Naive thymus-derived CD4-positive, alpha-beta T cell (primary cell): ENCODE measurements around the gene SEMA6D. TPM values are rescaled to one million over a fixed set of nuclear protein-coding genes. Genes with fewer than 3 reads are reported as not detected.

Experiments used
- ATAC-seq: fragments of 150-1000 bp; cut with Tn5 transposase; 2 replicates; pipeline ENCODE4 v1.10.0; 2021; ENCODE audit warnings: mild to moderate bottlenecking, moderate library complexity
- CTCF ChIA-PET: fragments of 350-600 bp; sonication (Branson Sonifier 250); formaldehyde crosslinking; loops from one replicate; lab custom pipeline; 2021; ENCODE audit warnings: antibody characterized with exemption; lab: Charles Lee
- POLR2A ChIA-PET: fragments of 350-600 bp; sonication (Branson Sonifier 250); formaldehyde crosslinking; loops from one replicate; lab custom pipeline; 2021; ENCODE audit warnings: antibody characterized with exemption, inconsistent platforms; lab: Charles Lee
- DNase-seq, 9 donors: peaks; one replicate each; pipeline versions ENCODE4 v3.0.0 to v3.0.0-alpha.2; 2020 to 2022; ENCODE audit warnings: mixed read lengths in 1 of 9
- H3K27ac ChIP-seq: one replicate; pipeline ENCODE4 v1.7.0; 2013; ENCODE audit warnings: mild to moderate bottlenecking, low read depth, low read length, moderate library complexity
- H3K27me3 ChIP-seq, 2 donors: one replicate each; pipeline ENCODE4 v1.7.0; 2013; ENCODE audit warnings: low read length in 2 of 2, mild to moderate bottlenecking in 2 of 2, moderate library complexity in 2 of 2; ENCODE audit not compliant: control insufficient read depth in 2 of 2, insufficient read depth in 2 of 2
- H3K36me3 ChIP-seq, 3 experiments: 1 replicate in 2 of 3; 2 replicates in 1 of 3; pipeline ENCODE4 v1.7.0; 2013; ENCODE audit warnings: low read length in 3 of 3, mild to moderate bottlenecking in 3 of 3, moderate library complexity in 1 of 3; ENCODE audit not compliant: insufficient read depth in 3 of 3, control insufficient read depth in 2 of 3
- H3K4me1 ChIP-seq, 2 donors: one replicate each; pipeline ENCODE4 v1.7.0; 2013; ENCODE audit warnings: low read length in 2 of 2, mild to moderate bottlenecking in 2 of 2, moderate library complexity in 1 of 2; ENCODE audit not compliant: control insufficient read depth in 2 of 2, insufficient read depth in 2 of 2
- H3K4me3 ChIP-seq: 2 replicates; pipeline ENCODE4 v1.7.0; 2013; ENCODE audit warnings: mild to moderate bottlenecking, low read length
- H3K9me3 ChIP-seq, 3 experiments: 1 replicate in 2 of 3; 2 replicates in 1 of 3; pipeline ENCODE4 v1.7.0; 2013; ENCODE audit warnings: low read length in 3 of 3; ENCODE audit not compliant: control insufficient read depth in 2 of 3
- H3K27ac Mint-ChIP-seq, 9 donors: one replicate each; pipeline ENCODE4 v1.8.0; 2020 to 2022; ENCODE audit warnings: mixed read lengths in 9 of 9, mild to moderate bottlenecking in 8 of 9, moderate library complexity in 5 of 9, inconsistent platforms in 2 of 9
- H3K27me3 Mint-ChIP-seq, 5 donors: one replicate each; pipeline ENCODE4 v1.8.0; 2021 to 2022; ENCODE audit warnings: mixed read lengths in 5 of 5, mild to moderate bottlenecking in 1 of 5
- H3K36me3 Mint-ChIP-seq, 5 donors: one replicate each; pipeline ENCODE4 v1.8.0; 2020 to 2022; ENCODE audit warnings: mixed read lengths in 5 of 5, mild to moderate bottlenecking in 3 of 5, inconsistent platforms in 1 of 5
- H3K4me1 Mint-ChIP-seq, 7 donors: one replicate each; pipeline ENCODE4 v1.8.0; 2020 to 2022; ENCODE audit warnings: mixed read lengths in 7 of 7, mild to moderate bottlenecking in 3 of 7, inconsistent platforms in 1 of 7
- H3K4me3 Mint-ChIP-seq, 10 donors: one replicate each; pipeline ENCODE4 v1.8.0; 2020 to 2022; ENCODE audit warnings: mild to moderate bottlenecking in 10 of 10, mixed read lengths in 10 of 10, moderate library complexity in 6 of 10, inconsistent platforms in 2 of 10
- H3K9me3 Mint-ChIP-seq, 11 donors: one replicate each; pipeline ENCODE4 v1.8.0; 2020 to 2022; ENCODE audit warnings: mixed read lengths in 11 of 11, mild to moderate bottlenecking in 4 of 11, inconsistent platforms in 1 of 11, moderate library complexity in 1 of 11
- intact Hi-C, 2 donors: fragments of 100-400 bp; cut with micrococcal nuclease; formaldehyde crosslinking; loops; one replicate each; pipeline ENCODE4 v1.15.1; 2023
- polyA plus RNA-seq, 2 donors: library from polyadenylated mRNA; unstranded; fragments of 300-500 nt; fragmentation: Illumina TruSeq; gene quantifications; one replicate each; pipeline ENCODE4 v1.2.3, GENCODE V29; 2021
- total RNA-seq, 6 experiments: library from RNA in 5 of 6; stranded (reverse) in 5 of 6; gene quantifications; 1 replicate in 5 of 6; 2 replicates in 1 of 6; pipeline ENCODE4 v1.2.3 and lab custom pipeline; 2021 to 2026

Gene SEMA6D
- total and polyA plus RNA-seq, 7 experiments from 2014 or later: not detected

- no peaks in the 10 kb centered on the region for H3K4me1 Mint-ChIP-seq
- Histone ChIP-seq H3K27me3 (no peaks in the 10 kb centered on the region), H3K36me3 (no peaks in the 10 kb centered on the region), H3K27ac (no peak overlapping the region), H3K4me3 (no peak overlapping the region), H3K9me3 (no peaks in the 10 kb centered on the region), H3K4me1 (no peaks in the 10 kb centered on the region)
- ATAC-seq: no peak
- H3K4me3 Mint-ChIP-seq: no peak overlapping the region
- ChIA-PET POLR2A (no interaction called here), CTCF (no interaction called here)
- no peak overlapping the region for H3K27ac Mint-ChIP-seq
- no peaks in the 10 kb centered on the region for H3K36me3 Mint-ChIP-seq
- intact Hi-C loops: no loop called here
- peaks cover 0 to 1% (median 0%) of the 10 kb centered on the region in 5 donors for H3K27me3 Mint-ChIP-seq
- no peak for DNase-seq
- H3K9me3 Mint-ChIP-seq: no peaks in the 10 kb centered on the region
Measured at GRCh38 chr15:47746516-47746915, 29.2 kb downstream of the SEMA6D start.

- Mint-ChIP-seq H3K27ac (no peak overlapping the region), H3K4me1 (no peaks in the 10 kb centered on the region), H3K27me3 (peaks cover 0 to 9% (median 0%) of the 10 kb centered on the region in 5 donors), H3K9me3 (peaks cover 5 to 30% (median 13%) of the 10 kb centered on the region in 11 donors), H3K36me3 (peaks cover 0 to 6% (median 0%) of the 10 kb centered on the region in 5 donors), H3K4me3 (no peak overlapping the region)
- POLR2A ChIA-PET: no interaction called here
- no peaks in the 10 kb centered on the region for H3K9me3 ChIP-seq
- ATAC-seq (no peak), DNase-seq (no peak)
- CTCF ChIA-PET: no interaction called here
- no peak overlapping the region for H3K27ac ChIP-seq
- H3K4me1 ChIP-seq: no peaks in the 10 kb centered on the region
- H3K27me3 ChIP-seq: no peaks in the 10 kb centered on the region
- H3K36me3 ChIP-seq: no peaks in the 10 kb centered on the region
- intact Hi-C loops: no loop called here
- H3K4me3 ChIP-seq: no peak overlapping the region
Measured at GRCh38 chr15:47750030-47750739, 32.9 kb downstream of the SEMA6D start.

- peaks cover 0 to 9% (median 0%) of the 10 kb centered on the region in 5 donors for H3K27me3 Mint-ChIP-seq
- H3K36me3 Mint-ChIP-seq: peaks cover 0 to 6% (median 0%) of the 10 kb centered on the region in 5 donors
- H3K9me3 Mint-ChIP-seq: peaks cover 6 to 34% (median 13%) of the 10 kb centered on the region in 11 donors
- Histone ChIP-seq H3K4me1 (no peaks in the 10 kb centered on the region), H3K4me3 (no peak overlapping the region), H3K9me3 (no peaks in the 10 kb centered on the region), H3K36me3 (no peaks in the 10 kb centered on the region), H3K27me3 (no peaks in the 10 kb centered on the region), H3K27ac (no peak overlapping the region)
- intact Hi-C loops: no loop called here
- no peak overlapping the region for H3K27ac Mint-ChIP-seq
- no peak for DNase-seq
- no peak overlapping the region for H3K4me3 Mint-ChIP-seq
- H3K4me1 Mint-ChIP-seq: no peaks in the 10 kb centered on the region
- no peak for ATAC-seq
- ChIA-PET CTCF (no interaction called here), POLR2A (no interaction called here)
Measured at GRCh38 chr15:47750740-47751262, 33.5 kb downstream of the SEMA6D start.

GRCh38 chr15:47753591-47753990 lies 36.3 kb downstream of the SEMA6D start:
- no peak overlapping the region for H3K27ac Mint-ChIP-seq
- peaks cover 9 to 34% (median 13%) of the 10 kb centered on the region in 11 donors for H3K9me3 Mint-ChIP-seq
- no peak for DNase-seq
- ChIA-PET CTCF (no interaction called here), POLR2A (no interaction called here)
- Histone ChIP-seq H3K9me3 (no peaks in the 10 kb centered on the region), H3K4me1 (no peaks in the 10 kb centered on the region), H3K36me3 (no peaks in the 10 kb centered on the region), H3K27me3 (no peaks in the 10 kb centered on the region), H3K4me3 (no peak overlapping the region), H3K27ac (no peak overlapping the region)
- intact Hi-C loops: no loop called here
- ATAC-seq: no peak
- no peak overlapping the region for H3K4me3 Mint-ChIP-seq
- H3K27me3 Mint-ChIP-seq: peaks cover 0 to 9% (median 0%) of the 10 kb centered on the region in 5 donors
- H3K36me3 Mint-ChIP-seq: peaks cover 0 to 6% (median 0%) of the 10 kb centered on the region in 5 donors
- H3K4me1 Mint-ChIP-seq: no peaks in the 10 kb centered on the region

- H3K4me1 ChIP-seq: no peaks in the 10 kb centered on the region
- no peak overlapping the region for H3K4me3 ChIP-seq
- CTCF ChIA-PET: no interaction called here
- no peaks in the 10 kb centered on the region for H3K4me1 Mint-ChIP-seq
- no peak for ATAC-seq
- DNase-seq: no peak
- no peak overlapping the region for H3K4me3 Mint-ChIP-seq
- H3K27me3 ChIP-seq: no peaks in the 10 kb centered on the region
- no peaks in the 10 kb centered on the region for H3K9me3 ChIP-seq
- no peaks in the 10 kb centered on the region for H3K36me3 ChIP-seq
- peaks cover 0 to 6% (median 0%) of the 10 kb centered on the region in 5 donors for H3K36me3 Mint-ChIP-seq
- H3K9me3 Mint-ChIP-seq: peaks cover 9 to 34% (median 13%) of the 10 kb centered on the region in 11 donors
- intact Hi-C loops: no loop called here
- POLR2A ChIA-PET: no interaction called here
- H3K27me3 Mint-ChIP-seq: peaks cover 0 to 9% (median 0%) of the 10 kb centered on the region in 5 donors
- H3K27ac ChIP-seq: no peak overlapping the region
- no peak overlapping the region for H3K27ac Mint-ChIP-seq
Measured at GRCh38 chr15:47754312-47754711, 37.0 kb downstream of the SEMA6D start.

GRCh38 chr15:47755941-47756340 lies 38.6 kb downstream of the SEMA6D start:
- no peak overlapping the region for H3K4me3 Mint-ChIP-seq
- Histone ChIP-seq H3K9me3 (no peaks in the 10 kb centered on the region), H3K27me3 (no peaks in the 10 kb centered on the region), H3K4me3 (no peak overlapping the region), H3K36me3 (no peaks in the 10 kb centered on the region), H3K27ac (no peak overlapping the region), H3K4me1 (no peaks in the 10 kb centered on the region)
- no peaks in the 10 kb centered on the region for H3K4me1 Mint-ChIP-seq
- peaks cover 9 to 34% (median 13%) of the 10 kb centered on the region in 11 donors for H3K9me3 Mint-ChIP-seq
- POLR2A ChIA-PET: no interaction called here
- CTCF ChIA-PET: no interaction called here
- no peak overlapping the region for H3K27ac Mint-ChIP-seq
- no peak for ATAC-seq
- H3K27me3 Mint-ChIP-seq: peaks cover 0 to 9% (median 0%) of the 10 kb centered on the region in 5 donors
- intact Hi-C loops: no loop called here
- DNase-seq: no peak
- H3K36me3 Mint-ChIP-seq: peaks cover 0 to 6% (median 0%) of the 10 kb centered on the region in 5 donors

- H3K4me1 ChIP-seq: no peaks in the 10 kb centered on the region
- intact Hi-C loops: no loop called here
- POLR2A ChIA-PET: no interaction called here
- H3K4me3 ChIP-seq: no peak overlapping the region
- H3K4me1 Mint-ChIP-seq: no peaks in the 10 kb centered on the region
- no peaks in the 10 kb centered on the region for H3K36me3 ChIP-seq
- H3K27me3 ChIP-seq: no peaks in the 10 kb centered on the region
- ATAC-seq: no peak
- H3K27ac Mint-ChIP-seq: no peak overlapping the region
- no peak overlapping the region for H3K27ac ChIP-seq
- CTCF ChIA-PET: no interaction called here
- H3K36me3 Mint-ChIP-seq: peaks cover 0 to 6% (median 0%) of the 10 kb centered on the region in 5 donors
- H3K4me3 Mint-ChIP-seq: no peak overlapping the region
- no peak for DNase-seq
- H3K27me3 Mint-ChIP-seq: peaks cover 0 to 4% (median 0%) of the 10 kb centered on the region in 5 donors
- H3K9me3 Mint-ChIP-seq: peaks cover 9 to 32% (median 14%) of the 10 kb centered on the region in 11 donors
- H3K9me3 ChIP-seq: no peaks in the 10 kb centered on the region
Measured at GRCh38 chr15:47756872-47757271, 39.6 kb downstream of the SEMA6D start.
